HCT116 (cell line): Measurements from ENCODE around the gene OVOL2.

Experiments
- EZH2 ChIP-seq: fragments of 200-600 bp; sonication (generic); IDR thresholded peaks from 2 replicates; pipeline ENCODE4 v1.6.1; 2017; ENCODE audit warnings: antibody characterized with exemption, mixed run types
- JUND ChIP-seq: IDR thresholded peaks from 2 replicates; pipeline ENCODE4 v1.6.1; 2012
- POLR2A ChIP-seq: IDR thresholded peaks from 2 replicates; pipeline ENCODE4 v1.7.0; 2011; ENCODE audit warnings: borderline replicate concordance; ENCODE audit not compliant: insufficient read depth, insufficient read length; ENCODE audit errors: extremely low read depth
- POLR2AphosphoS5 ChIP-seq: IDR thresholded peaks from 2 replicates; pipeline ENCODE4 v1.6.1; 2011; ENCODE audit warnings: mild to moderate bottlenecking, low read depth, low read length, moderate library complexity
- SIN3A ChIP-seq: IDR thresholded peaks from 2 replicates; pipeline ENCODE4 v1.6.1; 2012; ENCODE audit warnings: low read depth
- YY1 ChIP-seq: IDR thresholded peaks from 2 replicates; pipeline ENCODE4 v1.6.1; 2011; ENCODE audit warnings: low read length, low read depth, moderate library complexity, mild to moderate bottlenecking; ENCODE audit not compliant: insufficient replicate concordance; ENCODE audit errors: extremely low read depth
- TF ChIP-seq, protein P1 (sequence below): IDR thresholded peaks from 2 replicates; pipeline ENCODE4 v1.6.1; 2012
- TF ChIP-seq, protein P2 (sequence below), 3 experiments: fragments of 200-600 bp in 1 of 3; sonication (generic) in 1 of 3; IDR thresholded peaks in 2 of 3; conservative IDR thresholded peaks in 1 of 3; 2 replicates each; pipeline ENCODE4 v1.5.1; 2012 to 2017; ENCODE audit warnings: low read depth in 2 of 3, low read length in 2 of 3, antibody characterized with exemption in 1 of 3, borderline replicate concordance in 1 of 3, control low read depth in 1 of 3, mild to moderate bottlenecking in 1 of 3, mixed read lengths in 1 of 3, mixed run types in 1 of 3, moderate library complexity in 1 of 3; ENCODE audit not compliant: insufficient read depth in 1 of 3
- TF ChIP-seq, protein P3 (sequence below): IDR thresholded peaks from 2 replicates; pipeline ENCODE4 v1.6.1; 2012; ENCODE audit warnings: low read depth

DNA sequence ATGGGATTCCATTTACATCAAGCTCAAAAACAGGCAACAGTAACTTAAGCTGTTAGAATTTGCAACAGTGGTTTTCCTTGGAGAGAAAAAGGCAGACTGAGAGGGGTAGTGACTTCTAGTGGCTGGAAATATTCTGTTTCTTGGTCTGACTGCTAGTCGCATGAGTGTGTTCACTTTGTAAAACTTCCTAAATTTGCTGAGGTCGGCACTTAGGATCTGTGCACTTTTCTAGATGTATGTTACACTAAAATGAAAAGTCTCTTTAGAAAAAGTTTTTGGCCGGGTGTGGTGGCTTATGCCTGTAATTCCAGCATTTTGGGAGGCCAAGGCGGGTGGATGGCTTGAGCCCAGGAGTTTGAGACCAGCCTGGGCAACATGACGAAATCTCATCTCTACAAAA lies 18.7 kb downstream of the OVOL2 start:
- TF ChIP-seq YY1 (no peak), POLR2AphosphoS5 (no peak), POLR2A (no peak), EZH2 (no peak), SIN3A (no peak), JUND (no peak)
- TF ChIP-seq, protein P1, sequence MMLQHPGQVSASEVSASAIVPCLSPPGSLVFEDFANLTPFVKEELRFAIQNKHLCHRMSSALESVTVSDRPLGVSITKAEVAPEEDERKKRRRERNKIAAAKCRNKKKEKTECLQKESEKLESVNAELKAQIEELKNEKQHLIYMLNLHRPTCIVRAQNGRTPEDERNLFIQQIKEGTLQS, result no peak
- TF ChIP-seq, protein P2, sequence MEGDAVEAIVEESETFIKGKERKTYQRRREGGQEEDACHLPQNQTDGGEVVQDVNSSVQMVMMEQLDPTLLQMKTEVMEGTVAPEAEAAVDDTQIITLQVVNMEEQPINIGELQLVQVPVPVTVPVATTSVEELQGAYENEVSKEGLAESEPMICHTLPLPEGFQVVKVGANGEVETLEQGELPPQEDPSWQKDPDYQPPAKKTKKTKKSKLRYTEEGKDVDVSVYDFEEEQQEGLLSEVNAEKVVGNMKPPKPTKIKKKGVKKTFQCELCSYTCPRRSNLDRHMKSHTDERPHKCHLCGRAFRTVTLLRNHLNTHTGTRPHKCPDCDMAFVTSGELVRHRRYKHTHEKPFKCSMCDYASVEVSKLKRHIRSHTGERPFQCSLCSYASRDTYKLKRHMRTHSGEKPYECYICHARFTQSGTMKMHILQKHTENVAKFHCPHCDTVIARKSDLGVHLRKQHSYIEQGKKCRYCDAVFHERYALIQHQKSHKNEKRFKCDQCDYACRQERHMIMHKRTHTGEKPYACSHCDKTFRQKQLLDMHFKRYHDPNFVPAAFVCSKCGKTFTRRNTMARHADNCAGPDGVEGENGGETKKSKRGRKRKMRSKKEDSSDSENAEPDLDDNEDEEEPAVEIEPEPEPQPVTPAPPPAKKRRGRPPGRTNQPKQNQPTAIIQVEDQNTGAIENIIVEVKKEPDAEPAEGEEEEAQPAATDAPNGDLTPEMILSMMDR (IDR thresholded peaks at IDR 0.05 in 2 of 3, conservative IDR thresholded peaks at IDR 0.05 in 1 of 3; ENCODE audit: borderline replicate concordance in 1 of 3, insufficient read depth in 1 of 3, low read depth in 2 of 3, low read length in 2 of 3), result no peak
- TF ChIP-seq, protein P3, sequence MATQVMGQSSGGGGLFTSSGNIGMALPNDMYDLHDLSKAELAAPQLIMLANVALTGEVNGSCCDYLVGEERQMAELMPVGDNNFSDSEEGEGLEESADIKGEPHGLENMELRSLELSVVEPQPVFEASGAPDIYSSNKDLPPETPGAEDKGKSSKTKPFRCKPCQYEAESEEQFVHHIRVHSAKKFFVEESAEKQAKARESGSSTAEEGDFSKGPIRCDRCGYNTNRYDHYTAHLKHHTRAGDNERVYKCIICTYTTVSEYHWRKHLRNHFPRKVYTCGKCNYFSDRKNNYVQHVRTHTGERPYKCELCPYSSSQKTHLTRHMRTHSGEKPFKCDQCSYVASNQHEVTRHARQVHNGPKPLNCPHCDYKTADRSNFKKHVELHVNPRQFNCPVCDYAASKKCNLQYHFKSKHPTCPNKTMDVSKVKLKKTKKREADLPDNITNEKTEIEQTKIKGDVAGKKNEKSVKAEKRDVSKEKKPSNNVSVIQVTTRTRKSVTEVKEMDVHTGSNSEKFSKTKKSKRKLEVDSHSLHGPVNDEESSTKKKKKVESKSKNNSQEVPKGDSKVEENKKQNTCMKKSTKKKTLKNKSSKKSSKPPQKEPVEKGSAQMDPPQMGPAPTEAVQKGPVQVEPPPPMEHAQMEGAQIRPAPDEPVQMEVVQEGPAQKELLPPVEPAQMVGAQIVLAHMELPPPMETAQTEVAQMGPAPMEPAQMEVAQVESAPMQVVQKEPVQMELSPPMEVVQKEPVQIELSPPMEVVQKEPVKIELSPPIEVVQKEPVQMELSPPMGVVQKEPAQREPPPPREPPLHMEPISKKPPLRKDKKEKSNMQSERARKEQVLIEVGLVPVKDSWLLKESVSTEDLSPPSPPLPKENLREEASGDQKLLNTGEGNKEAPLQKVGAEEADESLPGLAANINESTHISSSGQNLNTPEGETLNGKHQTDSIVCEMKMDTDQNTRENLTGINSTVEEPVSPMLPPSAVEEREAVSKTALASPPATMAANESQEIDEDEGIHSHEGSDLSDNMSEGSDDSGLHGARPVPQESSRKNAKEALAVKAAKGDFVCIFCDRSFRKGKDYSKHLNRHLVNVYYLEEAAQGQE, result no peak
